Measurements from ENCODE around the gene TMEM132E. TPM values are rescaled to one million over a fixed set of nuclear protein-coding genes. Genes with fewer than 3 reads are reported as not detected.

TMEM132E gene
- total RNA-seq, 1 donor: not detected

- Histone ChIP-seq H3K27me3 (ENCODE audit: insufficient read depth, low read length) (no peaks in the 10 kb centered on the region), H3K4me1 (ENCODE audit: insufficient read depth, low read length) (no peaks in the 10 kb centered on the region)
Measured at GRCh38 chr17:34556384-34556783, 23.0 kb upstream of the TMEM132E start.

GRCh38 chr17:34556931-34557330 lies 22.5 kb upstream of the TMEM132E start:
- Histone ChIP-seq H3K4me1 (ENCODE audit: insufficient read depth, low read length) (no peaks in the 10 kb centered on the region), H3K4me2 (ENCODE audit: insufficient read depth, low read length) (no peak overlapping the region), H3K27me3 (ENCODE audit: insufficient read depth, low read length) (no peaks in the 10 kb centered on the region), H3K79me2 (ENCODE audit: insufficient read depth, low read length) (no peaks in the 10 kb centered on the region), H3K27ac (ENCODE audit: low read depth, low read length) (no peak overlapping the region), H3K4me3 (ENCODE audit: insufficient read depth, low read length) (no peak overlapping the region), H2AFZ (ENCODE audit: low read length) (no peak overlapping the region), H4K20me1 (ENCODE audit: insufficient read depth, low read length) (no peaks in the 10 kb centered on the region), H3K9me3 (ENCODE audit: low read depth, low read length) (no peaks in the 10 kb centered on the region), H3K36me3 (ENCODE audit: insufficient read depth, low read length) (no peaks in the 10 kb centered on the region)
- TF ChIP-seq CTCF (IDR thresholded peaks at IDR 0.05; ENCODE audit: extremely low read depth, low read depth, low read length): no peak
- DNase-seq (ENCODE audit: insufficient read length, low spot score, missing footprints): no peak

More at GRCh38 chr17:34556384-34556783, 23.0 kb upstream of the TMEM132E start:
- Histone ChIP-seq H3K79me2 (ENCODE audit: insufficient read depth, low read length) (no peaks in the 10 kb centered on the region), H3K9me3 (ENCODE audit: low read depth, low read length) (no peaks in the 10 kb centered on the region), H4K20me1 (ENCODE audit: insufficient read depth, low read length) (no peaks in the 10 kb centered on the region), H3K4me3 (ENCODE audit: insufficient read depth, low read length) (no peak overlapping the region), H3K27ac (ENCODE audit: low read depth, low read length) (no peak overlapping the region), H3K36me3 (ENCODE audit: insufficient read depth, low read length) (no peaks in the 10 kb centered on the region), H3K4me2 (ENCODE audit: insufficient read depth, low read length) (no peak overlapping the region), H2AFZ (ENCODE audit: low read length) (no peak overlapping the region)
- DNase-seq (ENCODE audit: insufficient read length, low spot score, missing footprints): no peak
- no peak for TF ChIP-seq CTCF (IDR thresholded peaks at IDR 0.05; ENCODE audit: extremely low read depth, low read depth, low read length)

- H2AFZ ChIP-seq (ENCODE audit: low read length): no peak overlapping the region
- no peaks in the 10 kb centered on the region for H3K4me1 ChIP-seq (ENCODE audit: insufficient read depth, low read length)
- no peak overlapping the region for H3K4me2 ChIP-seq (ENCODE audit: insufficient read depth, low read length)
- H3K9me3 ChIP-seq (ENCODE audit: low read depth, low read length): no peaks in the 10 kb centered on the region
- no peaks in the 10 kb centered on the region for H3K36me3 ChIP-seq (ENCODE audit: insufficient read depth, low read length)
- no peak for TF ChIP-seq CTCF (IDR thresholded peaks at IDR 0.05; ENCODE audit: extremely low read depth, low read depth, low read length)
- H3K4me3 ChIP-seq (ENCODE audit: insufficient read depth, low read length): no peak overlapping the region
- no peaks in the 10 kb centered on the region for H3K27me3 ChIP-seq (ENCODE audit: insufficient read depth, low read length)
- no peak overlapping the region for H3K27ac ChIP-seq (ENCODE audit: low read depth, low read length)
- DNase-seq (ENCODE audit: insufficient read length, low spot score, missing footprints): no peak
- H4K20me1 ChIP-seq (ENCODE audit: insufficient read depth, low read length): no peaks in the 10 kb centered on the region
- H3K79me2 ChIP-seq (ENCODE audit: insufficient read depth, low read length): no peaks in the 10 kb centered on the region
Measured at GRCh38 chr17:34561328-34561727, 18.1 kb upstream of the TMEM132E start.

GRCh38 chr17:34562387-34562786 lies 17.0 kb upstream of the TMEM132E start:
- no peak overlapping the region for H2AFZ ChIP-seq (ENCODE audit: low read length)
- H3K36me3 ChIP-seq (ENCODE audit: insufficient read depth, low read length): no peaks in the 10 kb centered on the region
- H3K4me2 ChIP-seq (ENCODE audit: insufficient read depth, low read length): no peak overlapping the region
- no peak overlapping the region for H3K4me3 ChIP-seq (ENCODE audit: insufficient read depth, low read length)
- DNase-seq (ENCODE audit: insufficient read length, low spot score, missing footprints): peak; percentile 69
- no peaks in the 10 kb centered on the region for H4K20me1 ChIP-seq (ENCODE audit: insufficient read depth, low read length)
- no peaks in the 10 kb centered on the region for H3K79me2 ChIP-seq (ENCODE audit: insufficient read depth, low read length)
- H3K9me3 ChIP-seq (ENCODE audit: low read depth, low read length): no peaks in the 10 kb centered on the region
- no peak overlapping the region for H3K27ac ChIP-seq (ENCODE audit: low read depth, low read length)
- no peaks in the 10 kb centered on the region for H3K27me3 ChIP-seq (ENCODE audit: insufficient read depth, low read length)
- TF ChIP-seq CTCF (IDR thresholded peaks at IDR 0.05; ENCODE audit: extremely low read depth, low read depth, low read length): peak; percentile 35
- H3K4me1 ChIP-seq (ENCODE audit: insufficient read depth, low read length): no peaks in the 10 kb centered on the region
